T-helper 2 cell (primary cell): ENCODE results near the gene KCNQ5.

Source experiments
- DNase-seq, 5 experiments: peaks; one replicate each; pipeline versions ENCODE4 v3.0.0 to v3.0.0-alpha.2; 2012 to 2022

The KCNQ5 gene

GRCh38 chr6:72748759-72749158, 126.9 kb downstream of the KCNQ5 start:
- peak in 1 of 5 experiments; percentile 5 for DNase-seq

- DNase-seq = no peak
These were observed 133.9 kb downstream of the KCNQ5 start for GRCh38 chr6:72755752-72756151.

GRCh38 chr6:72757048-72757447, 135.2 kb downstream of the KCNQ5 start:
- DNase-seq = no peak

GRCh38 chr6:72757926-72758325, 136.1 kb downstream of the KCNQ5 start:
- no peak for DNase-seq

GRCh38 chr6:72758901-72759300, 137.0 kb downstream of the KCNQ5 start:
- no peak for DNase-seq

GRCh38 chr6:72760114-72760793, 138.4 kb downstream of the KCNQ5 start:
- no peak for DNase-seq

- no peak for DNase-seq
These were observed 139.9 kb downstream of the KCNQ5 start for GRCh38 chr6:72761761-72762160.

- DNase-seq = no peak
These were observed 147.7 kb downstream of the KCNQ5 start for GRCh38 chr6:72769459-72770125.

- DNase-seq = no peak
These were observed 149.1 kb downstream of the KCNQ5 start for GRCh38 chr6:72770959-72771358.

GRCh38 chr6:72776456-72776855, 154.6 kb downstream of the KCNQ5 start:
- no peak for DNase-seq

- DNase-seq = no peak
These were observed 159.8 kb downstream of the KCNQ5 start for GRCh38 chr6:72781624-72782023.

GRCh38 chr6:72783035-72783434, 161.2 kb downstream of the KCNQ5 start:
- DNase-seq = no peak

- DNase-seq = no peak
These were observed 161.8 kb downstream of the KCNQ5 start for GRCh38 chr6:72783666-72784065.

- no peak for DNase-seq
These were observed 162.2 kb downstream of the KCNQ5 start for GRCh38 chr6:72784071-72784470.

GRCh38 chr6:72784581-72784980, 162.7 kb downstream of the KCNQ5 start:
- DNase-seq = no peak

GRCh38 chr6:72787391-72788031, 165.6 kb downstream of the KCNQ5 start:
- no peak for DNase-seq

- DNase-seq = no peak
These were observed 166.3 kb downstream of the KCNQ5 start for GRCh38 chr6:72788188-72788587.

- no peak for DNase-seq
These were observed 167.3 kb downstream of the KCNQ5 start for GRCh38 chr6:72789145-72789544.

- DNase-seq = no peak
These were observed 170.8 kb downstream of the KCNQ5 start for GRCh38 chr6:72792692-72793091.

- no peak for DNase-seq
These were observed 172.0 kb downstream of the KCNQ5 start for GRCh38 chr6:72793641-72794395.

GRCh38 chr6:72798196-72798595, 176.3 kb downstream of the KCNQ5 start:
- DNase-seq = no peak

- DNase-seq = no peak
These were observed 188.0 kb downstream of the KCNQ5 start for GRCh38 chr6:72809746-72810379.
